Adrenal gland (tissue), 12 donors: ENCODE data around the gene GDF9. TPM values are rescaled to one million over a fixed set of nuclear protein-coding genes. Genes with fewer than 3 reads are reported as not detected.

Experiments used
- DNase-seq, 7 donors: peaks; one replicate each; pipeline ENCODE4 v3.0.0-alpha.2; 2019 to 2020
- H3K27ac ChIP-seq, 5 donors: fragments of 200-600 bp; sonication (generic) in 4 of 5; 1 replicate in 3 of 5; 2 replicates in 2 of 5; pipeline versions ENCODE4 v1.5.1 to v1.8.0; 2016 to 2020; ENCODE audit warnings: mild to moderate bottlenecking in 1 of 5
- H3K27me3 ChIP-seq: fragments of 200-600 bp; 2 replicates; pipeline ENCODE4 v1.8.0; 2021
- H3K36me3 ChIP-seq, 2 donors: fragments of 200-600 bp; replicated peaks in 1 of 2; 1 replicate in 1 of 2; 2 replicates in 1 of 2; pipeline versions ENCODE4 v1.5.1 to v1.8.0; 2018 to 2022
- H3K4me1 ChIP-seq, 2 donors: fragments of 200-600 bp; replicated peaks in 1 of 2; 1 replicate in 1 of 2; 2 replicates in 1 of 2; pipeline versions ENCODE4 v1.5.1 to v1.8.0; 2018 to 2021
- H3K4me3 ChIP-seq, 4 donors: fragments of 200-600 bp; sonication (generic) in 3 of 4; one replicate each; pipeline ENCODE4 v1.5.1; 2016 to 2018
- H3K9me3 ChIP-seq, 3 donors: fragments of 200-600 bp; sonication (generic) in 1 of 3; replicated peaks in 1 of 3; 1 replicate in 2 of 3; 2 replicates in 1 of 3; pipeline versions ENCODE4 v1.5.1 to v1.8.0; 2016 to 2021
- POLR2A ChIP-seq, 2 donors: fragments of 450-650 bp; IDR thresholded peaks; one replicate each; pipeline ENCODE4 v1.6.1; 2017; ENCODE audit warnings: antibody characterized with exemption in 2 of 2, mild to moderate bottlenecking in 2 of 2, moderate library complexity in 1 of 2
- WGBS, 4 donors: extraction: QIAGEN DNeasy Blood & Tissue Kit in 2 of 4; methylation state at CpG; one replicate each; pipeline versions ENCODE4 v1.1.5 to v1.1.7; 2013 to 2017; 5-methylcytosine and 5-hydroxymethylcytosine counted together
- intact Hi-C, 2 donors: fragments of 100-400 bp; cut with DNase I; formaldehyde crosslinking; loops; one replicate each; pipeline versions ENCODE4 v1.14.1 to v1.15.0; 2022 to 2023
- polyA plus RNA-seq, 3 donors: library from polyadenylated mRNA; stranded (reverse); fragments of 200-250 nt in 2 of 3; fragments of 350-450 nt in 1 of 3; fragmentation: Illumina TruSeq in 1 of 3; extraction: RNeasy Lipid Tissue Mini Kit (QIAGEN cat#74804) in 1 of 3; gene quantifications; one replicate each; pipeline ENCODE4 v1.2.3, GENCODE V29; 2013 to 2014
- total RNA-seq, 9 donors: library from RNA; depleted of rRNA in 4 of 9; stranded (reverse); fragments of >200 nt in 4 of 9; fragments of 120-200 nt in 1 of 9; fragmentation: NEBNext Ultra II Directional in 1 of 9; extraction: Animal tissue kit (Norgen Biotek cat#: 25700) in 1 of 9; gene quantifications; one replicate each; pipeline versions ENCODE4 v1.1.0 to v1.2.4, GENCODE V29; 2013 to 2023
- TF ChIP-seq, protein P1 (sequence below), 6 experiments: fragments of 450-650 bp in 4 of 6; fragments of 200-600 bp in 2 of 6; sonication (generic) in 1 of 6; IDR thresholded peaks; 1 replicate in 5 of 6; 2 replicates in 1 of 6; pipeline versions ENCODE4 v1.5.1 to v1.8.0; 2016 to 2021; ENCODE audit warnings: antibody characterized with exemption in 6 of 6, mild to moderate bottlenecking in 2 of 6, moderate library complexity in 1 of 6
- donor health status: healthy with polysubstance abuse.
- donor health status: Bipolar disorder and iron deficiency.
- donor health status: DM: yes; HTN: yes; CAD: no.
- donor health status: DM: no; HTN: no; CAD: no.
- donor health status: DM: no; HTN: no; CAD: no.
- donor health status: DM: yes; HTN: yes; CAD: no.

GDF9 gene
- total and polyA plus RNA-seq, 12 donors: 0.41 to 1.4 (median 0.83) TPM

DNA sequence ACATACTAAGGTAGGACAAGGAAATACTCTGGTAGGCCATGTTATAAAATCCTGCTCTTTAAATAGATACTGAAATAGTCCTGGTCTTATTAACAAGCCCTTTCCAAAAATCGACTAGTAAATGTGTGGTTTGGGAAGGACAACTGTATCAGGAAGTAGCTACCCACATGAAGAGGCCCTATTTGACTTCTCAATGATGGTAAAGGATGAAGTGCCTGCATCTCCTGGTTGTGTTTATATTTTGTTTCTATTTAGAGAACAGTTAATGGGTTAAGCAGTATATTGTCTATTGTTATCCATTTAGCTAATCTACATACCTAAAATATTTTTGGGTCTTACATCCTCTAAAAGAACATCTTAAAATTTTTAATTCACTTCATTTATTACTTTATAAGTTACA is 12.5 kb downstream of the GDF9 start:
- H3K27me3 ChIP-seq: no peaks in the 10 kb centered on the region
- H3K36me3 ChIP-seq: no peaks in the 10 kb centered on the region
- no peak overlapping the region for H3K27ac ChIP-seq
- H3K9me3 ChIP-seq: no peaks in the 10 kb centered on the region
- H3K4me3 ChIP-seq: no peak overlapping the region
- TF ChIP-seq, protein P1, sequence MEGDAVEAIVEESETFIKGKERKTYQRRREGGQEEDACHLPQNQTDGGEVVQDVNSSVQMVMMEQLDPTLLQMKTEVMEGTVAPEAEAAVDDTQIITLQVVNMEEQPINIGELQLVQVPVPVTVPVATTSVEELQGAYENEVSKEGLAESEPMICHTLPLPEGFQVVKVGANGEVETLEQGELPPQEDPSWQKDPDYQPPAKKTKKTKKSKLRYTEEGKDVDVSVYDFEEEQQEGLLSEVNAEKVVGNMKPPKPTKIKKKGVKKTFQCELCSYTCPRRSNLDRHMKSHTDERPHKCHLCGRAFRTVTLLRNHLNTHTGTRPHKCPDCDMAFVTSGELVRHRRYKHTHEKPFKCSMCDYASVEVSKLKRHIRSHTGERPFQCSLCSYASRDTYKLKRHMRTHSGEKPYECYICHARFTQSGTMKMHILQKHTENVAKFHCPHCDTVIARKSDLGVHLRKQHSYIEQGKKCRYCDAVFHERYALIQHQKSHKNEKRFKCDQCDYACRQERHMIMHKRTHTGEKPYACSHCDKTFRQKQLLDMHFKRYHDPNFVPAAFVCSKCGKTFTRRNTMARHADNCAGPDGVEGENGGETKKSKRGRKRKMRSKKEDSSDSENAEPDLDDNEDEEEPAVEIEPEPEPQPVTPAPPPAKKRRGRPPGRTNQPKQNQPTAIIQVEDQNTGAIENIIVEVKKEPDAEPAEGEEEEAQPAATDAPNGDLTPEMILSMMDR (IDR thresholded peaks at IDR 0.05): no peak
- TF ChIP-seq POLR2A (IDR thresholded peaks at IDR 0.05): no peak
- WGBS, 4 donors: 9 to 39% (median 25%) methylated on average over 1 of the region's 1 CpG
- no peak for DNase-seq
- intact Hi-C loops: no loop called here
- no peaks in the 10 kb centered on the region for H3K4me1 ChIP-seq

DNA sequence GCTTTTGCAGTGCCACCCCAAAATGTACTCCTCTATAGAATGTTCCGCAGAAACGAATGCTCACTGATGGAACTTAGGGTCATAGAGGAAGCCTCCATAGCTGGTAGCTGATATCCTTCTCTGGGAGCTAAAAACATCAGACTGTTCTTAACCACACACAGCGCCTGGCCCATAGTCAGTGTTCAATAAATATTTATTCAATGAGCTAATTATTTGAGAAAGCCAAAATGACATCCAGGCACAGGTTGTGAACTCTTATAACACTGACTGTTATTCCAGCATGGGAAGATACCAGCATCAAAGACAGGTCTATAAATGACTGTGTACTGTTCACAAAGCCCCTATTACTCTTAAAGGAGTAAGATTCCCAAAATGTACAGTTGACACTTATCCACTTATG is 12.9 kb downstream of the GDF9 start:
- no peaks in the 10 kb centered on the region for H3K4me1 ChIP-seq
- TF ChIP-seq, protein P1 (IDR thresholded peaks at IDR 0.05): no peak
- no peak for TF ChIP-seq POLR2A (IDR thresholded peaks at IDR 0.05)
- no peak overlapping the region for H3K27ac ChIP-seq
- no peaks in the 10 kb centered on the region for H3K9me3 ChIP-seq
- H3K4me3 ChIP-seq: no peak overlapping the region
- intact Hi-C loops: no loop called here
- no peaks in the 10 kb centered on the region for H3K36me3 ChIP-seq
- WGBS, 4 donors: 91 to 98% (median 96%) methylated on average over 2 to 3 of the region's 3 CpGs
- no peaks in the 10 kb centered on the region for H3K27me3 ChIP-seq
- DNase-seq: no peak

- Histone ChIP-seq H3K36me3 (no peaks in the 10 kb centered on the region), H3K27ac (no peak overlapping the region), H3K9me3 (no peaks in the 10 kb centered on the region), H3K4me1 (no peaks in the 10 kb centered on the region), H3K4me3 (no peak overlapping the region), H3K27me3 (no peaks in the 10 kb centered on the region)
- intact Hi-C loops: no loop called here
- no peak for TF ChIP-seq POLR2A (IDR thresholded peaks at IDR 0.05)
- TF ChIP-seq, protein P1 (IDR thresholded peaks at IDR 0.05): no peak
- 76 to 86% (median 79%) methylated on average over 2 of the region's 2 CpGs for WGBS, 4 donors
- no peak for DNase-seq
Measured at GRCh38 chr5:132850066-132850465, 16.2 kb downstream of the GDF9 start.

DNA sequence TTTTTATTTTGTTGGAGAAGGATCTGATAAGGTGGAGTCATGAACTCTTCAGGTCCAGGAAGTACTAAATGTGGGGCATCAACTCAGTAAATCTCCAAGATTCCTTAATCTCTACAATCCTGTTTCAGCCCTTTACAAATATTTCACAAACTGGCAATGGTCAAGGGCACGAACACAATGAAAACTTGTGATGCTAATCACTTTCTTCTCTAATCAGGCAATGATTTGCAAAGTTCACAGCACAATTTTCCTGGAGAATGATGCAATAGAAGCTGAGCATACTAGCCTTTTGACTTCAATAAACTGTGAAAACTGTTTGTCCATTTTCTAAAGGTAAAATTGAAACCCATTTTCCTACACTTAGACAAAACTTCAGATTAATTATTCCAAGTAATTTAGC is 16.9 kb downstream of the GDF9 start:
- Histone ChIP-seq H3K27me3 (no peaks in the 10 kb centered on the region), H3K27ac (no peak overlapping the region), H3K4me1 (no peaks in the 10 kb centered on the region), H3K36me3 (no peaks in the 10 kb centered on the region), H3K9me3 (no peaks in the 10 kb centered on the region), H3K4me3 (no peak overlapping the region)
- TF ChIP-seq, protein P1 (IDR thresholded peaks at IDR 0.05): no peak
- TF ChIP-seq POLR2A (IDR thresholded peaks at IDR 0.05): no peak
- DNase-seq: no peak
- WGBS, 4 donors: 67 to 90% (median 86%) methylated on average over 1 of the region's 1 CpG
- intact Hi-C loops: no loop called here
